WI38 (cell line): ENCODE data around the gene SWT1.

Experiments used
- H3K4me3 ChIP-seq: 2 replicates; pipeline ENCODE4 v1.5.1; 2011; ENCODE audit warnings: low read depth, mild to moderate bottlenecking, control low read depth, low read length
- CTCF ChIP-seq: IDR thresholded peaks from 2 replicates; pipeline ENCODE4 v1.5.1; 2012; ENCODE audit warnings: low read depth, mild to moderate bottlenecking, control low read depth, low read length

SWT1 gene

GRCh38 chr1:185267301-185267700, 110.3 kb downstream of the SWT1 start:
- no peak overlapping the region for H3K4me3 ChIP-seq
- TF ChIP-seq CTCF, result no peak

GRCh38 chr1:185267701-185268100, 110.7 kb downstream of the SWT1 start:
- H3K4me3 ChIP-seq, result no peak overlapping the region
- no peak for TF ChIP-seq CTCF

GRCh38 chr1:185268352-185268751, 111.4 kb downstream of the SWT1 start:
- H3K4me3 ChIP-seq, result no peak overlapping the region
- no peak for TF ChIP-seq CTCF

- no peak overlapping the region for H3K4me3 ChIP-seq
- TF ChIP-seq CTCF, result no peak
These were observed 115.0 kb downstream of the SWT1 start for GRCh38 chr1:185271921-185272320.

- no peak overlapping the region for H3K4me3 ChIP-seq
- TF ChIP-seq CTCF, result no peak
These were observed 122.6 kb downstream of the SWT1 start for GRCh38 chr1:185279571-185279970.

- no peak for TF ChIP-seq CTCF
- no peak overlapping the region for H3K4me3 ChIP-seq
These were observed 123.6 kb downstream of the SWT1 start for GRCh38 chr1:185280589-185280988.

GRCh38 chr1:185281245-185281644, 124.3 kb downstream of the SWT1 start:
- no peak for TF ChIP-seq CTCF
- H3K4me3 ChIP-seq, result no peak overlapping the region
